Suprapubic skin (tissue), 3 donors: ENCODE data around the gene OS9.

ENCODE experiments used
- POLR2A ChIP-seq, 2 donors: fragments of 450-650 bp; IDR thresholded peaks; one replicate each; pipeline ENCODE4 v1.6.1; 2017; ENCODE audit warnings: antibody characterized with exemption in 2 of 2, mild to moderate bottlenecking in 2 of 2, moderate library complexity in 2 of 2
- TF ChIP-seq, protein P1 (sequence below), 2 donors: fragments of 200-600 bp in 1 of 2; fragments of 450-650 bp in 1 of 2; sonication (generic) in 1 of 2; IDR thresholded peaks; one replicate each; pipeline ENCODE4 v1.5.1; 2016 to 2019; ENCODE audit warnings: antibody characterized with exemption in 2 of 2, mild to moderate bottlenecking in 1 of 2, moderate library complexity in 1 of 2

- TF ChIP-seq, protein P1, sequence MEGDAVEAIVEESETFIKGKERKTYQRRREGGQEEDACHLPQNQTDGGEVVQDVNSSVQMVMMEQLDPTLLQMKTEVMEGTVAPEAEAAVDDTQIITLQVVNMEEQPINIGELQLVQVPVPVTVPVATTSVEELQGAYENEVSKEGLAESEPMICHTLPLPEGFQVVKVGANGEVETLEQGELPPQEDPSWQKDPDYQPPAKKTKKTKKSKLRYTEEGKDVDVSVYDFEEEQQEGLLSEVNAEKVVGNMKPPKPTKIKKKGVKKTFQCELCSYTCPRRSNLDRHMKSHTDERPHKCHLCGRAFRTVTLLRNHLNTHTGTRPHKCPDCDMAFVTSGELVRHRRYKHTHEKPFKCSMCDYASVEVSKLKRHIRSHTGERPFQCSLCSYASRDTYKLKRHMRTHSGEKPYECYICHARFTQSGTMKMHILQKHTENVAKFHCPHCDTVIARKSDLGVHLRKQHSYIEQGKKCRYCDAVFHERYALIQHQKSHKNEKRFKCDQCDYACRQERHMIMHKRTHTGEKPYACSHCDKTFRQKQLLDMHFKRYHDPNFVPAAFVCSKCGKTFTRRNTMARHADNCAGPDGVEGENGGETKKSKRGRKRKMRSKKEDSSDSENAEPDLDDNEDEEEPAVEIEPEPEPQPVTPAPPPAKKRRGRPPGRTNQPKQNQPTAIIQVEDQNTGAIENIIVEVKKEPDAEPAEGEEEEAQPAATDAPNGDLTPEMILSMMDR (IDR thresholded peaks at IDR 0.05): no peak
- TF ChIP-seq POLR2A (IDR thresholded peaks at IDR 0.05): no peak
Observed at GRCh38 chr12:57739387-57739786, 45.5 kb downstream of the OS9 start.
